ENCODE measurements around the gene LNX2.
A peak's percentile ranks its signal among the peaks of the same experiment; 100 is the strongest.

The LNX2 gene

DNA sequence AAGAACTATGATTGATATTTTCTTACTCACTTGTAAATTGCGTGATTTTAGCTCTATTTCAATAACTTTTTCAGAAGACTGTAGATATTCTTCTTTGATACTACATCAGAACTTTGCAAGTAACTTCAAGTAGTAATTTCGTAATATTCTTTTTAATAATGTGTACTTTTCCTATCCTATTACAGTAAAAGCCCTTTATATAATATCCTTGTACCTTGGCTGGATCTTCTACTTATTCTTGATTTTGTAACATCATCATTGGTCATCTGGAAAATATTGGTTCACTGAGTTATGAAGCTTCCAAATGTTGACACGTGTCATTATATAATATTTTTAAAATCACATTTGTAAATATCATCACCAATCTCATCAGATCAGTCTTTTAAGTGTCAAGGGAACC, 33.7 kb upstream of the LNX2 start:
- POLR2A ChIA-PET = no interaction called here
- Histone ChIP-seq H3K36me3 (ENCODE audit: control insufficient read depth in 2 of 2, insufficient read depth in 1 of 2, low read length in 2 of 2) (peaks cover 15 to 29% of the 10 kb centered on the region in 2 experiments), H3K9me3 (ENCODE audit: control insufficient read depth, insufficient read depth, low read depth, low read length) (no peaks in the 10 kb centered on the region), H3K27ac (ENCODE audit: extremely low read depth, low read depth, low read length) (no peak overlapping the region), H3K4me1 (ENCODE audit: control insufficient read depth, insufficient read depth, low read length) (no peaks in the 10 kb centered on the region), H3K4me3 (ENCODE audit: low read depth, low read length) (no peak overlapping the region)
- CTCF ChIA-PET = interaction anchor here (0.6 kb wide), 2 partner anchors 131 to 781 kb away, joined by 3 to 7 read pairs; no protein-coding TSS in a partner anchor
- TF ChIP-seq ZNF843 (tag by site-specific recombination; IDR thresholded peaks at IDR 0.05) = no peak
- TF ChIP-seq ZSCAN16 (tag by site-specific recombination; IDR thresholded peaks at IDR 0.05) = no peak
- TF ChIP-seq, protein P1, sequence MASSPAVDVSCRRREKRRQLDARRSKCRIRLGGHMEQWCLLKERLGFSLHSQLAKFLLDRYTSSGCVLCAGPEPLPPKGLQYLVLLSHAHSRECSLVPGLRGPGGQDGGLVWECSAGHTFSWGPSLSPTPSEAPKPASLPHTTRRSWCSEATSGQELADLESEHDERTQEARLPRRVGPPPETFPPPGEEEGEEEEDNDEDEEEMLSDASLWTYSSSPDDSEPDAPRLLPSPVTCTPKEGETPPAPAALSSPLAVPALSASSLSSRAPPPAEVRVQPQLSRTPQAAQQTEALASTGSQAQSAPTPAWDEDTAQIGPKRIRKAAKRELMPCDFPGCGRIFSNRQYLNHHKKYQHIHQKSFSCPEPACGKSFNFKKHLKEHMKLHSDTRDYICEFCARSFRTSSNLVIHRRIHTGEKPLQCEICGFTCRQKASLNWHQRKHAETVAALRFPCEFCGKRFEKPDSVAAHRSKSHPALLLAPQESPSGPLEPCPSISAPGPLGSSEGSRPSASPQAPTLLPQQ (tag by site-specific recombination; IDR thresholded peaks at IDR 0.05) = no peak
- no peak for TF ChIP-seq ZSCAN23 (tag by site-specific recombination; IDR thresholded peaks at IDR 0.05)
- no peak for TF ChIP-seq ZNF211 (tag by site-specific recombination; IDR thresholded peaks at IDR 0.05; ENCODE audit: low read depth)
- no peak for TF ChIP-seq ZNF221 (tag by site-specific recombination; IDR thresholded peaks at IDR 0.05; ENCODE audit: borderline replicate concordance)
- TF ChIP-seq, protein P2, sequence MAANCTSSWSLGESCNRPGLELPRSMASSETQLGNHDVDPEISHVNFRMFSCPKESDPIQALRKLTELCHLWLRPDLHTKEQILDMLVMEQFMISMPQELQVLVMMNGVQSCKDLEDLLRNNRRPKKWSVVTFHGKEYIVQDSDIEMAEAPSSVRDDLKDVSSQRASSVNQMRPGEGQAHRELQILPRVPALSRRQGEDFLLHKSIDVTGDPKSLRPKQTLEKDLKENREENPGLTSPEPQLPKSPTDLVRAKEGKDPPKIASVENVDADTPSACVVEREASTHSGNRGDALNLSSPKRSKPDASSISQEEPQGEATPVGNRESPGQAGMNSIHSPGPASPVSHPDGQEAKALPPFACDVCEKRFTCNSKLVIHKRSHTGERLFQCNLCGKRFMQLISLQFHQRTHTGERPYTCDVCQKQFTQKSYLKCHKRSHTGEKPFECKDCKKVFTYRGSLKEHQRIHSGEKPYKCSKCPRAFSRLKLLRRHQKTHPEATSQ (tag by site-specific recombination; IDR thresholded peaks at IDR 0.05) = no peak
- TF ChIP-seq ZNF621 (tag by site-specific recombination; IDR thresholded peaks at IDR 0.05) = no peak
- TF ChIP-seq ZNF529 (tag by site-specific recombination; IDR thresholded peaks at IDR 0.05; ENCODE audit: insufficient replicate concordance) = no peak

DNA sequence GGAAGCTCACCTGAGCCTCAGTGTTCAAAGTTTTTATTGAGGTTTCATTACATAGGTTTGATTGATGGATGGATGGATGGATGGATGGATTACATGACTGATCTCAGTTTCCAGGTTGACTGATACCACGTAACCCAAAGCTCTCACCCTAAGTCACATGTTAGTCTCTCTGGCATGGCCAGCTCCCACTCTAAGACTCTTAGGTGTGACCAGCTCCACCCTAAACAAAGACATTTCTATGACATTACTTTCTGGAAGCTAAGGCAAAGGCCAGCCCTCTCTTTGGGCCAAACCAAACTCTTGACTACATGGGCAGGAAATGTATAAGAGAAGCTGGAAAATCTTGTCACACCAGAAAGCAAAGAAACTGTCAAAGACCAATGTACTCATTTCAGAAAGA, 30.0 kb upstream of the LNX2 start:
- H3K36me3 ChIP-seq (ENCODE audit: control insufficient read depth in 2 of 2, insufficient read depth in 1 of 2, low read length in 2 of 2) = peaks cover 20 to 39% of the 10 kb centered on the region in 2 experiments
- H3K4me1 ChIP-seq (ENCODE audit: control insufficient read depth, insufficient read depth, low read length) = no peaks in the 10 kb centered on the region
- H3K27ac ChIP-seq (ENCODE audit: extremely low read depth, low read depth, low read length) = no peak overlapping the region
- TF ChIP-seq SETDB1 (IDR thresholded peaks at IDR 0.05; ENCODE audit: insufficient read length, low read length) (peak; percentile 50), ZNF2 (tag by site-specific recombination; IDR thresholded peaks at IDR 0.05) (no peak), MEIS1 (CRISPR knock-in tag; IDR thresholded peaks at IDR 0.05; ENCODE audit: borderline replicate concordance) (no peak), ZNF157 (tag by site-specific recombination; IDR thresholded peaks at IDR 0.05) (no peak)
- ChIA-PET POLR2A (no interaction called here), CTCF (no interaction called here)
- no peaks in the 10 kb centered on the region for H3K9me3 ChIP-seq (ENCODE audit: control insufficient read depth, insufficient read depth, low read depth, low read length)
- no peak overlapping the region for H3K4me3 ChIP-seq (ENCODE audit: low read depth, low read length)

DNA sequence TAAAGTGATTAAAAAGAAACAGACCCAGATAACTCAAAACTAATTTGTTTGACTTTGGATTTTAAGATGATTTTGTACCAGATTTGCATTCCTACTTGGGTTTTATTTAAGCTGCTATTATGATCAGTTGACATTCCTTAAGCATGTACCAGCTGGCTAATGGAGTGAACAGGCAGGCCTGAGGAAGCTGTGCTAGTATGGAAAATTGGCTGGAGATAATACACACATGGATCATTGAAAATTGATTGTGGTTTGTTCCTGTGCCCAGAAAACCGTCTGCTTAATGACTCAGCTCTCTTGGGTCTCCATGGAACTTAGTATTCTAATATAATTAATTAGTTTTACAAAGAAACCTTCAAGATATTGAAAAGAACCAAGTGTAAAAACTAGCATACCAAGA, 24.0 kb upstream of the LNX2 start:
- Histone ChIP-seq H3K27ac (ENCODE audit: extremely low read depth, low read depth, low read length) (no peak overlapping the region), H3K9me3 (ENCODE audit: control insufficient read depth, insufficient read depth, low read depth, low read length) (no peaks in the 10 kb centered on the region), H3K36me3 (ENCODE audit: control insufficient read depth in 2 of 2, insufficient read depth in 1 of 2, low read length in 2 of 2) (peaks cover 7 to 12% of the 10 kb centered on the region in 2 experiments), H3K4me1 (ENCODE audit: control insufficient read depth, insufficient read depth, low read length) (no peaks in the 10 kb centered on the region), H3K4me3 (ENCODE audit: low read depth, low read length) (no peak overlapping the region)
- CTCF ChIA-PET = interaction anchor here (0.6 kb wide), 1 partner anchor 1266 kb away, joined by 3 read pairs; no protein-coding TSS in a partner anchor
- POLR2A ChIA-PET = no interaction called here
- TF ChIP-seq ZNF776 (tag by site-specific recombination; IDR thresholded peaks at IDR 0.05; ENCODE audit: borderline replicate concordance) (no peak), WT1 (tag by site-specific recombination; IDR thresholded peaks at IDR 0.05) (no peak), SALL2 (tag by site-specific recombination; IDR thresholded peaks at IDR 0.05; ENCODE audit: borderline replicate concordance) (no peak), ZNF830 (tag by site-specific recombination; IDR thresholded peaks at IDR 0.05; ENCODE audit: low read depth) (no peak), ZNF423 (tag by site-specific recombination; IDR thresholded peaks at IDR 0.05) (no peak), ZNF169 (tag by site-specific recombination; IDR thresholded peaks at IDR 0.05) (no peak), ZBTB17 (tag by site-specific recombination; IDR thresholded peaks at IDR 0.05) (no peak), ZBTB8A (tag by site-specific recombination; IDR thresholded peaks at IDR 0.05) (no peak), ZNF302 (tag by site-specific recombination; IDR thresholded peaks at IDR 0.05; ENCODE audit: low read depth) (no peak), ZNF16 (tag by site-specific recombination; IDR thresholded peaks at IDR 0.05; ENCODE audit: low read depth) (no peak)
- TF ChIP-seq, protein P3, sequence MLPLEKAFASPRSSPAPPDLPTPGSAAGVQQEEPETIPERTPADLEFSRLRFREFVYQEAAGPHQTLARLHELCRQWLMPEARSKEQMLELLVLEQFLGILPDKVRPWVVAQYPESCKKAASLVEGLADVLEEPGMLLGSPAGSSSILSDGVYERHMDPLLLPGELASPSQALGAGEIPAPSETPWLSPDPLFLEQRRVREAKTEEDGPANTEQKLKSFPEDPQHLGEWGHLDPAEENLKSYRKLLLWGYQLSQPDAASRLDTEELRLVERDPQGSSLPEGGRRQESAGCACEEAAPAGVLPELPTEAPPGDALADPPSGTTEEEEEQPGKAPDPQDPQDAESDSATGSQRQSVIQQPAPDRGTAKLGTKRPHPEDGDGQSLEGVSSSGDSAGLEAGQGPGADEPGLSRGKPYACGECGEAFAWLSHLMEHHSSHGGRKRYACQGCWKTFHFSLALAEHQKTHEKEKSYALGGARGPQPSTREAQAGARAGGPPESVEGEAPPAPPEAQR (tag by site-specific recombination; IDR thresholded peaks at IDR 0.05) = no peak
- TF ChIP-seq, protein P4, sequence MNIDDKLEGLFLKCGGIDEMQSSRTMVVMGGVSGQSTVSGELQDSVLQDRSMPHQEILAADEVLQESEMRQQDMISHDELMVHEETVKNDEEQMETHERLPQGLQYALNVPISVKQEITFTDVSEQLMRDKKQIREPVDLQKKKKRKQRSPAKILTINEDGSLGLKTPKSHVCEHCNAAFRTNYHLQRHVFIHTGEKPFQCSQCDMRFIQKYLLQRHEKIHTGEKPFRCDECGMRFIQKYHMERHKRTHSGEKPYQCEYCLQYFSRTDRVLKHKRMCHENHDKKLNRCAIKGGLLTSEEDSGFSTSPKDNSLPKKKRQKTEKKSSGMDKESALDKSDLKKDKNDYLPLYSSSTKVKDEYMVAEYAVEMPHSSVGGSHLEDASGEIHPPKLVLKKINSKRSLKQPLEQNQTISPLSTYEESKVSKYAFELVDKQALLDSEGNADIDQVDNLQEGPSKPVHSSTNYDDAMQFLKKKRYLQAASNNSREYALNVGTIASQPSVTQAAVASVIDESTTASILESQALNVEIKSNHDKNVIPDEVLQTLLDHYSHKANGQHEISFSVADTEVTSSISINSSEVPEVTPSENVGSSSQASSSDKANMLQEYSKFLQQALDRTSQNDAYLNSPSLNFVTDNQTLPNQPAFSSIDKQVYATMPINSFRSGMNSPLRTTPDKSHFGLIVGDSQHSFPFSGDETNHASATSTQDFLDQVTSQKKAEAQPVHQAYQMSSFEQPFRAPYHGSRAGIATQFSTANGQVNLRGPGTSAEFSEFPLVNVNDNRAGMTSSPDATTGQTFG (tag by site-specific recombination; IDR thresholded peaks at IDR 0.05; ENCODE audit: borderline replicate concordance) = no peak

Measured in HEK293 (cell line).